Fibroblast of skin of scalp (primary cell): ENCODE measurements around the gene GNPTAB.
A peak's percentile ranks its signal among the peaks of the same experiment; 100 is the strongest.

ENCODE experiments used
- DNase-seq: peaks from one replicate; pipeline ENCODE4 v3.0.0-alpha.2; 2013

The GNPTAB gene

GRCh38 chr12:101733166-101733565, 97.6 kb downstream of the GNPTAB start:
- DNase-seq: no peak

GRCh38 chr12:101732318-101732717, 98.4 kb downstream of the GNPTAB start:
- no peak for DNase-seq

DNA sequence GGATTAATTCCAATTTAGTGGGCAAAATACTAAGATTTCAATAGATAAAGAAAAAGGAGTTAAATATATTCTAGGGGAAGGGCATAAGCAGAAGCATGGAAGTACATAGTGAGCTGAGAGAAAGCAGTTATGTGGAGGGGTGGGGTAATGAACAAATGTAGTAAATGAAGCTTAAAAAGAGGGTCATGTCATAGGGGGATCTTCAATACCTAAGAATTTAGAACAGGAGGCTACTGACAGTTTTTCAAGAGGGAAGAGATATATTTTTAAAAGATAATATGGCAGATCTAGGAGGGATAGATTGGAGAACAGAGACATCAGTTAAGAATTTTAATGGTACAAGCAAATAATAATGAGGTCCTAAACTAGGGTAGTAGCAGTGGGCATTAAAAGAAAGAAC, 100.9 kb downstream of the GNPTAB start:
- no peak for DNase-seq

DNA sequence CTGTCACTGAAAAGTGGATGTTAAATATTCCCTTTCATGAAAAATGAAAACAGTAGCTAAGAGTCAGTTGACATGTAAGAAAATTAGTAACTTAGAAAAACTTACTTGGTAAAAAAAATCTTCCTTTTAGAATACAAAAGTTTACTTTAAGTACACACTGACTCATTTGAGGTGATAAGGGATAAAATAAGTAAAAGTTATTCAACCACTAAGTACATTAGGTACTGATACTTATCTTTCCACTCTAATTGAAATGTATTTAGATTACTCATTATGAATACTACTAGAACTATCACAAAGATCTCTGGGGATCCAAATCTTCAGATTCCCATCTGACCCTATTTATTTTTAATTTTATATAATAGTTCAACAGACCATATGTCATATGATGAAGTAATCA, 103.7 kb downstream of the GNPTAB start:
- DNase-seq: no peak

- DNase-seq: no peak
Observed at GRCh38 chr12:101722392-101722791, 108.4 kb downstream of the GNPTAB start.

- DNase-seq: no peak
Observed at GRCh38 chr12:101720118-101720517, 110.6 kb downstream of the GNPTAB start.

- DNase-seq: no peak
Observed at GRCh38 chr12:101719566-101719965, 111.2 kb downstream of the GNPTAB start.

GRCh38 chr12:101714877-101715444, 115.8 kb downstream of the GNPTAB start:
- no peak for DNase-seq

DNA sequence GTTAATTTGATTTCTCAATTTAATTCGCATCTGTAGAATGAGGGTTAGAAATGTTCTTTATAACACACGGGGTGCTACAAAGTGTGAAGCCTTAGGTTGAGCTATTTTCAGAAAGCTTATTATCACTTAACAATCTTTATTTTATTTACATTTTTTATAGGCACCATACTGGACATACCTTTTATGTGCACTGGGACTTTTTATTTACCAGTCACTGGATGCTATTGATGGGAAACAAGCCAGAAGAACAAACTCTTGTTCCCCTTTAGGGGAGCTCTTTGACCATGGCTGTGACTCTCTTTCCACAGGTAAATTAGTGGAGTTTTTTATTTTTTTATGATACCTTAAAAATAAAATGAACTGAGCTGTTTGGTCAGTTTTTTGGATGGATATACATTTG, 116.8 kb downstream of the GNPTAB start:
- no peak for DNase-seq

DNA sequence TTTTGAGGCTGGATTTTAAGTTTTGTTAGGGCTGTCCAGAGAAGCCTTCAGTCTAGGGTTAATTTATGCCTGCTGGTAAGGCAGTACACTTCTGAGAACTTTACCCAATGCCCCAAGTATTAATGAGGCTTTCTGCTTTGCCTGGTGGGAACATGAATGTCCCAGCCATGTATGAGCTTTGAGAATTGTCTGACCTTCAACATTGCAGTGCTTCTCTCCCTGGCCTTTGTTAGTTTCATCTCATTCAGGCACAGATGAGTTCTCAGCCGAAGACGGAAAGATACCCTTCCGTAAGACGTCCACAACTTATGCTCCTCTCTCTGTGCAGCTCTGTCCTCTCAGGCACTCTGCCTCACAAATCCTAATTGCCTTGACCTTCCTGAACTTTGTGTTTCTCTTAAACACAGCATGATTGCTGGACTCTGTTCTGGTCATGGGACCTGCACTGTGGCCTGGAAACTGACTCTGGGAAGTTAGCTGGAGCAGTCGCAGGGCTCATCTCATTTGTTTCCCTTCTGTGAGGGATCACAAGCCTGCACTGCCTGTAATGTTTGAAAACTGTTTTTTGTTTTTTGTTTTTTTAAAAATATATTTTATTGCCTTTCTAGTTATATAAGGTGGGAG, 117.6 kb downstream of the GNPTAB start:
- no peak for DNase-seq

DNA sequence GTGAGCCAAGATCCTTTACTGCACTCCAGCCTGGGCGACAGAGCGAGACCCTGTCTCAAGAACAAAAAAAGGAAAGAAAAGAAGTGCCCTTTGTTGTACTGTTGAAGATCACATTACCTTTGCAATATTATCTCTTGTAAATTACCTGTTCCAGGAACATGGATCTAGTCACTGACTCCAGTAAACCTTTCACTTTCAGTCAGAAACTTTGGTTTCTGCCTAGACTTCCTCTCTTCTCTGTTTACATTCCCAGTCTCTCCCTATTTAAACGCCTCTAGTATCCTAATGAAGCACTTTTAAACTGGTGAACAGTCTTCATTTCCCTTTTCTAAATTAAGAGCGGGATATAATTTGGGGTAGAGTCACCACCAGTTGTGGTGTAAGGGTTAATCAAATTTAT, 120.5 kb downstream of the GNPTAB start:
- DNase-seq: no peak

- DNase-seq: no peak
Observed at GRCh38 chr12:101707131-101707782, 123.5 kb downstream of the GNPTAB start.

- DNase-seq: no peak
Observed at GRCh38 chr12:101706403-101706802, 124.4 kb downstream of the GNPTAB start.

- no peak for DNase-seq
Observed at GRCh38 chr12:101703487-101703886, 127.3 kb downstream of the GNPTAB start.

- DNase-seq: no peak
Observed at GRCh38 chr12:101700299-101700820, 130.4 kb downstream of the GNPTAB start.

DNA sequence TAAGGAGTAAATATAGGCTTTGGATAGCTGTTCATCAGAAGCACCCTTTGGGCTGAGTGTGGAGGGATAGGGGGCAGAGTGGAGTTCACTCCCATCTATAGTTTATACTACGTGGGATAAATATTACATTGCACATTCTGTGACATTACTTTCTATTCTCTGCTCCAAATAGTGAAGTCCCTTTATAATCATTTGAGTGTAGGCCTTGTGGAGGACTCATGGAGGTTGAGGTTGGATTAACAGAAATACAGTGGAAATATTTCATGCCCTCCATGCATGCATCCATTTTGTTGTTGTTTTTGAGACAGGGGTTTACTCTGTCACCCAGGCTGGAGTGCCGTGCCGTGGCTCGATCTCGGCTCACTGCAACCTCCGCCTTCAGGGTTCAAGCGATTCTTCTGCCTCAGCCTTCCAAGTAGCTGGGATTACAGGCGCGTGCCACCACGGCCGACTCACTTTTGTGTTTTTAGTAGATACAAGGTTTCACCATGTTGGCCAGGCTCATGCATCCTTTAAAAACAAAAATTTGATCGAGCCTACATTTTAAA, 131.9 kb downstream of the GNPTAB start:
- DNase-seq: peak; percentile 12

GRCh38 chr12:101697930-101698799, 132.6 kb downstream of the GNPTAB start:
- DNase-seq: peak; percentile 9

GRCh38 chr12:101697197-101697929, 133.4 kb downstream of the GNPTAB start, which contains the start of gene CHPT1:
TSS of gene CHPT1 (plus strand) at chr12:101697640. CDS start at chr12:101697862, 222 bp downstream.
- DNase-seq: peak; percentile 44

DNA sequence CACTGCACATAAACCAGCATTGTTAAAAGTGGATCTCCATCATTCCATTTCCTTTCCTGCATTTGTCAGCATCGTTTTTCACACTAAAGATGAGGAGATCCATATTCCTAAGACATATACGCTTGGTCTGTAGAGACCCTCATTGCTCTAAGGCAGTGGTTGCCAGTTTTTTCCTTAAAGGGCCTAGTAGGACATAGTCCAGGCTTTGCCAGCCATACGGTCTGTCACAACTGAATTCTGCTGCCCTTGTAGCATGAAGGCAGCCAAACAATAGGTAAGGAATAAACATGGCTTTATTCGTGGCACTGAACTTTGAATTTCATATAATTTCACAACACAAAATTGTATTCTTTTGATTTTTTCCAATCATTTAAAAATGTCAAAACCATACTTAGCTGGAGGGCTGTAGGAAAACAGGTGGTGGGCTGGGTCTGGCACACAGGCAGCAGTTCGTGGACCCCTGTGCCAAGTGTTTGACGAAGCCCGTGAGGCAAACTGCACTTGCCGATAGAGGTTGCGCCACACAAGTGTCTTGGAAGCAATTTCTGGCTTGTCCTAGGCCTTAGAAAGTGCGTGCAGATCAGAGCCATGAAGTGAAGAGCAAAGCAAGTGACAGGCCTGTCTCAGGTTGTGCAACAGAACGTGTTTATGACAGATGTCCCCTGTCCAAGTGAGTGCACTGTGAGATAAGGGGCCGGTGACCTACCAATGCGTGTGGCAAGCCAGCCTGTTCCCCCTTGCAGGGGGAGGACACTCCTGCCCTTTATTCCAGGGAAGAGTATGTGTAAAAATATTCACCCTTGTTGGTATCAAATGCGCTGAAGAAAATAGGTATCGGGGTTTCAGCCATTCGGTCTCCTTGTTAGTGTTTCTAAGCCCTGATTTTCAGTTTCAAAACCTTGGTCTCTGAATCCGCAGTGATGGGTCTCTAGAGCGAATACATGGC, 134.2 kb downstream of the GNPTAB start:
- no peak for DNase-seq

GRCh38 chr12:101695706-101696105, 135.1 kb downstream of the GNPTAB start:
- DNase-seq: no peak
